ENCODE measurements around the gene EPHB2. TPM values are rescaled to one million over a fixed set of nuclear protein-coding genes. Genes with fewer than 3 reads are reported as not detected.
"Not testable (repeated sequence)": the region's sequence is repeated elsewhere in the genome, so short reads cannot be mapped to it uniquely, and the experiment has no call there.

The EPHB2 gene
- polyA plus RNA-seq, 2 of the 4 experiments (the other 2 are of a cell fraction) = 13.0 to 35.3 TPM

GRCh38 chr1:22671999-22672398 is 38.6 kb upstream of the EPHB2 start:
- 0 out of 3 replicates have a peak, but pooled peaks cover 4% of the 10 kb centered on the region for H3K4me1 ChIP-seq
- FAIRE-seq (no peak), DNase-seq (ENCODE audit: low read depth in 1 of 2, low spot score in 1 of 2) (no peak), ATAC-seq (no peak)
- TF ChIP-seq KDM1A (IDR thresholded peaks at IDR 0.05; ENCODE audit: low read depth) (0 out of 2 replicates have a peak, but pooled peaks have one; percentile 25), TFCP2L1 (CRISPR knock-in tag; IDR thresholded peaks at IDR 0.05) (no peak), HEYL (CRISPR knock-in tag; IDR thresholded peaks at IDR 0.05) (no peak), REST (IDR thresholded peaks at IDR 0.05) (no peak)
- no peak overlapping the region for H3K27ac ChIP-seq
- no peak overlapping the region for H3K4me3 ChIP-seq
- ChIA-PET CTCF (interaction anchor here (0.9 to 9.5 kb wide), 9 partner anchors 12 to 292 kb away, joined by 3 to 129 read pairs (median 7); no protein-coding TSS in a partner anchor), POLR2A (no interaction called here)
- 75% methylated on average over 4 of the region's 4 CpGs for WGBS (ENCODE audit: missing lambda C conversion rate)
- H3K4me2 ChIP-seq = no peak overlapping the region
- H3K9me3 ChIP-seq = no peaks in the 10 kb centered on the region

GRCh38 chr1:22673486-22674409 is 36.9 kb upstream of the EPHB2 start:
- POLR2A ChIA-PET = no interaction called here
- Histone ChIP-seq H3K9me3 (no peaks in the 10 kb centered on the region), H3K27ac (no peak overlapping the region), H3K4me2 (peak overlapping the region; percentile 27; the same call in 2 of the 3 replicates), H3K4me1 (0 out of 3 replicates have a peak, but pooled peaks cover 4% of the 10 kb centered on the region), H3K4me3 (no peak overlapping the region)
- FAIRE-seq = no peak
- peak; percentile 49 to 52 for DNase-seq (ENCODE audit: low read depth in 1 of 2, low spot score in 1 of 2)
- no peak for TF ChIP-seq GATA3 (IDR thresholded peaks at IDR 0.05; ENCODE audit: borderline replicate concordance)
- peak; percentile 85 to 90 for TF ChIP-seq RAD21 (conservative IDR thresholded peaks at IDR 0.05 in 1 of 2, IDR thresholded peaks at IDR 0.05 in 1 of 2)
- peak; percentile 84 for TF ChIP-seq CTCF (IDR thresholded peaks at IDR 0.05)
- TF ChIP-seq SMC3 (IDR thresholded peaks at IDR 0.05) = peak; percentile 91
- CTCF ChIA-PET = interaction anchor here (0.6 to 9.5 kb wide), 37 partner anchors 8 to 1315 kb away, joined by 3 to 129 read pairs (median 4); no protein-coding TSS in a partner anchor
- 22% methylated on average over 12 of the region's 17 CpGs for whole genome bisulfite sequencing (ENCODE audit: missing lambda C conversion rate)
- peak; percentile 61 to 86; a peak in 5 of 6 replicates for ATAC-seq

- Histone ChIP-seq H3K4me2 (no peak overlapping the region), H3K27ac (no peak overlapping the region), H3K4me3 (no peak overlapping the region), H3K4me1 (0 out of 3 replicates have a peak, but pooled peaks cover 4% of the 10 kb centered on the region), H3K9me3 (no peaks in the 10 kb centered on the region)
- ATAC-seq = no peak; a peak in 1 of 6 replicates
- 4% methylated on average over 1 of the region's 1 CpG for WGBS (ENCODE audit: missing lambda C conversion rate)
- TF ChIP-seq CTCF (IDR thresholded peaks at IDR 0.05) = peak; percentile 39; the same call in 1 of the 3 replicates
- 0 out of 5 replicates have a peak, but pooled peaks of 1 of the 2 experiments have one; percentile 7 for TF ChIP-seq RAD21 (conservative IDR thresholded peaks at IDR 0.05 in 1 of 2, IDR thresholded peaks at IDR 0.05 in 1 of 2)
- no peak for TF ChIP-seq BHLHE40 (IDR thresholded peaks at IDR 0.05; ENCODE audit: low read depth, low read length)
- TF ChIP-seq KDM1A (IDR thresholded peaks at IDR 0.05; ENCODE audit: low read depth) = no peak
- no peak for FAIRE-seq
- no peak for DNase-seq (ENCODE audit: low read depth in 1 of 2, low spot score in 1 of 2)
- POLR2A ChIA-PET = no interaction called here
- CTCF ChIA-PET = interaction anchor here (0.6 to 9.5 kb wide), 29 partner anchors 8 to 1315 kb away, joined by 3 to 129 read pairs (median 4); partner anchors contain the start of gene LACTBL1
Observed at GRCh38 chr1:22674410-22674749, 36.3 kb upstream of the EPHB2 start.

GRCh38 chr1:22676151-22676550 is 34.5 kb upstream of the EPHB2 start:
- FAIRE-seq; DNase-seq (ENCODE audit: low read depth in 1 of 2, low spot score in 1 of 2); ATAC-seq; H3K4me2 ChIP-seq; H3K27ac ChIP-seq; H3K4me1 ChIP-seq; POLR2A ChIA-PET; H3K9me3 ChIP-seq; H3K4me3 ChIP-seq: not testable (repeated sequence)
- CTCF ChIA-PET = interaction anchor here (0.8 to 9.5 kb wide), 4 partner anchors 12 to 288 kb away, joined by 3 to 129 read pairs (median 5); no protein-coding TSS in a partner anchor
- WGBS (ENCODE audit: missing lambda C conversion rate) = 89% methylated on average over 9 of the region's 15 CpGs
